GM10266 (cell line): ENCODE measurements around the gene HPS3.
"Not testable (repeated sequence)": the region's sequence is repeated elsewhere in the genome, so short reads cannot be mapped to it uniquely, and the experiment has no call there.

Experiments
- DNase-seq: peaks from one replicate; pipeline ENCODE4 v3.0.0; 2012; ENCODE audit errors: extremely low spot score
- CTCF ChIP-seq: IDR thresholded peaks from 2 replicates; pipeline ENCODE4 v1.5.1; 2012; ENCODE audit warnings: mild to moderate bottlenecking, low read depth; ENCODE audit not compliant: control insufficient read depth, insufficient read depth; ENCODE audit errors: missing control alignments

HPS3 gene

GRCh38 chr3:149215515-149215914 is 86.1 kb downstream of the HPS3 start:
- no peak for DNase-seq

GRCh38 chr3:149216193-149216869 is 86.9 kb downstream of the HPS3 start:
- no peak for DNase-seq
- TF ChIP-seq CTCF: no peak

More at GRCh38 chr3:149215515-149215914, 86.1 kb downstream of the HPS3 start:
- TF ChIP-seq CTCF: no peak

GRCh38 chr3:149217347-149217746 is 87.9 kb downstream of the HPS3 start:
- no peak for DNase-seq
- no peak for TF ChIP-seq CTCF

GRCh38 chr3:149219380-149220121 is 90.1 kb downstream of the HPS3 start:
- DNase-seq: not testable (repeated sequence)

GRCh38 chr3:149221783-149222517 is 92.5 kb downstream of the HPS3 start, which contains the start of gene CP:
CP (minus strand) TSS chr3:149221829; CDS start chr3:149221792, 37 bp downstream.
- no peak for TF ChIP-seq CTCF
- no peak for DNase-seq
